C4-2B (cell line): ENCODE measurements around the gene PBX4.

ENCODE experiments used
- CTCF ChIP-seq: fragments of 450-650 bp; conservative IDR thresholded peaks from 2 replicates; pipeline ENCODE4 v1.5.1; 2017; ENCODE audit warnings: mild to moderate bottlenecking
- ZFX ChIP-seq: fragments of 450-650 bp; IDR thresholded peaks from 2 replicates; pipeline ENCODE4 v1.6.1; 2017

- TF ChIP-seq CTCF (no peak), ZFX (no peak)
These were observed 70.7 kb downstream of the PBX4 start for GRCh38 chr19:19547674-19548336.
